Measurements from ENCODE around the gene NPHP4.
"Not testable (repeated sequence)": the region's sequence is repeated elsewhere in the genome, so short reads cannot be mapped to it uniquely, and the experiment has no call there.

Gene NPHP4

DNA sequence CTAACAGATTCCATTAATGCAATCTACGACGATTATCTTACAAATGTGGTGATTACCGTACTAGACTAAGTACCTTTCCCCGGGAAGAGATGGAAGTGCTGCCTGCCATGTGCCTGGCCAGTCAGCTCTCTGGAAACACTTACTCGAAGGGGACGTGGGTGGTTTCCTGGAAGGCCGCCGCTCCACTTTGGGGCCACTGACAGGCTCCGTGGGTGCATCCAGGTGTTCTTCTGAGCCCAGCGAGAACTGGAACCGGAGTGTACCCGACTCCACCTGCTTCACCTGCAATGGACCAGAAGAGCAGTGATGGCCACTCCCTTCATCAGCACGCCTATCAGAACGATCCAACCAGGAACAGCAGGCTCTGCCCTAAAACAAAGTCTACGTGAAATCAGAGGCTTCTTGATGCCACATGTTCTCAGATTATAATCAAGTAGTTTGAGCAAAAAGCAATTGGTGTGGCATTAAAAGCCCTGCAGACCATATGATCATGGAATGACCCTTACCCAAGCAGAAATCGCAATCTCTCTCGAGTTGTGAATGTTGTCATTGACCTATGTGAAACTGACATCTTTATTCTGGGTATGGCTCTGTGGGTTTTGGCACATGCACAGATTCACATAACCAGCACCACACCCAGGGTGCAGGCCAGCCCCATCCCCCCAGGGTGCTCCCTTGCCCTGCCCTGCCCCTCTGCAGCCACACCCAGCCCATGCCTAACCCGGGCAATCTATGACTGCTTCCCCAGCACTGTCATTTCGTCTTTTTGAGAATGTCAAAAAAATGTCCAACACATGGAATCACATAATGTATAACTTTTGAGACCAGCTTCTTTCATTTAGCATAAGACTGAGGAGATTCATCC is 64.5 kb downstream of the NPHP4 start:
- no peak for DNase-seq

DNA sequence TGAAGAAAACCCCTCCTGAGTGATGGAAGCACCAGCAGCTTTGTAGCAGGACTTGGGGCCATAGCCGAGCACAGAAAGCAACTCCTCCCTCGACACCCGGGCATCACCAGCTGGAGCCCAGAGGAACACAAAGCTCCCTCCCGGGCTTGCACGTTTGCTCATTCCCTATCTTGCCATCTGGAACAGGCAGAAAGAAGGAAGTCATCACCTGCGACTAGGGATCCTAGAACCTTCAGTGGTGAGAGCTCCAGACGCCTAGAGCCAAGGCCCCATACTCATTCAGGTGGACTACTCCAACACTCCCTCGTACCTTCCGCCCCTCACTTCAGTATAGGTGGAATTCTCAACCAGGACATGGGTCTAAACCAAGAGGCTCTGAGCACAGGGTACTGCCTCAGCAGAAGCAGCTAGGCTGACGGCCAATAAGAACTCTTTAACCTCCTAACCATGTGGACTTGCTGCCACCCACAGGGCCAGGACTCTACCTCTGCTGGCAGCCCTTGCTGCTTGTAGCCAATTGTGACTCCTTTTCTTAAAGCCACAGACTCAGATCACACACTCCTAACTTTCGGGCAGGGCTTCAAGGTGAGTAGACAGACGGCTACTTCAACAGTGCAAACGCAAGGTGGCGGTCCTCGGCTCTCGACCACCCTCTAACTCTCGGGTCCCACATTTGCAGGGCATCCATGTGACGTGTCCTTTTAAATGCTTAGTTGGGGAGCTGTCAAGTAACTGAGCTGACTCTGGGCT is 65.4 kb downstream of the NPHP4 start:
- no peak for DNase-seq

DNA sequence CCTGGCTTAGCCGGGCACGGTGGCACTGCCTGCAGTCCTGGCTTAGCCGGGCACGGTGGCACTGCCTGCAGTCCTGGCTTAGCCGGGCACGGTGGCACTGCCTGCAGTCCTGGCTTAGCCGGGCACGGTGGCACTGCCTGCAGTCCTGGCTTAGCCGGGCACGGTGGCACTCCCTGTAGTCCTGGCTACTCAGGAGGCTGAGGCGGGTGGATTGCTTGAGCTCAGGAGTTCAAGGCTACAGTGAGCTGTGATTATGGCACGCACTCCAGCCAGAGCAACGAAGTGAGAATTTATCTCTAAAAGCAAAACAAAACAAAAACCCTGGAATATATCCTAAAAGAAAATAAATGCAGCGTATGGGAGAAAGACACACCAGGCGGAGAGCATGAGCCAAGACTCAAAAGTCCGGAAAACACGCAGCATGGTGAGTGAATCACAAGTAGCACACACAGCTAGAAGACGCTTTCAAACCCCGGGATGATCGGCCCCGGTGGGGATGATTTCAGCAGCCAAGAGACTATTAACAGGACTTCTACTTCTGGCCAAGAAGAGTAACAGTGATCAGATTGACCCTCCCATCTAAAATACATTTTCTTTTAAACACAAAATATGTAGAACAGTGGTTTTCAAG is 69.4 kb downstream of the NPHP4 start:
- DNase-seq: not testable (repeated sequence)

DNA sequence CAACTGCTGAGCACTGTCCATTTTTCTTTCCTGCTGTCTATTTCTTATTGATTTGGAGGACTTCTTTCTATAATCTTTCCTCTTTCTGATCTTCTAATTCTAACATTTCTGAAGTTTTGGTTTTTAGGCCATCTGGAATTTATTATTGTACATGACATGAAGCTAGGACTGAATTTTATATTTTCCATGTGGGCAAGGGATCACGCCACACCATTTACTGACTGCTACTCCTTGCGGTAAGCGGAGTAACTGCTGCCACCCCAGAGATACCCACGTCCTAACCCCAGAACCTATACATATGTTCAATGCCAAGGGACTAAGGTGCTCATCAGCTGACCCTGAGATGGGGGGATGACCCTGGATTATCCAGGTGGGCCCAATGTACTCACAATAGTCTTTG is 70.6 kb downstream of the NPHP4 start:
- no peak for DNase-seq

DNA sequence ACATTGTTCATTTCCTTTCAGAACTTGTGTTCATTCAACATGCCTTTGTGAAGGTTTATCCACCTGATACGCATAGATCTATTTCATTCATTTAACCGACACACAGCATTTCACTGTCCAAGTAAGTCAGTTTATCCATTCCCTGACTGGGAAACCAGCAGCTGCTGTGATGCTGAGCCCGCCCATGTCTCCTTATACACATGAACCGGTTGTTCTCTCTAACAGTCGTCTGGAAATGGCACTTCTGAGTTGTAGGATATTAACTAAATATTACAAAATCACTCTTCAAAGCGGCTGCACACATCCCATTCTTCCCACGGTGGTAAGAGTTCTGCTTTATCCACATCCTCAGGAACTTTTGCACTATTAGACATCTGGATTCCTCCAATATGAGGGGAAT is 71.1 kb downstream of the NPHP4 start:
- DNase-seq: no peak

DNA sequence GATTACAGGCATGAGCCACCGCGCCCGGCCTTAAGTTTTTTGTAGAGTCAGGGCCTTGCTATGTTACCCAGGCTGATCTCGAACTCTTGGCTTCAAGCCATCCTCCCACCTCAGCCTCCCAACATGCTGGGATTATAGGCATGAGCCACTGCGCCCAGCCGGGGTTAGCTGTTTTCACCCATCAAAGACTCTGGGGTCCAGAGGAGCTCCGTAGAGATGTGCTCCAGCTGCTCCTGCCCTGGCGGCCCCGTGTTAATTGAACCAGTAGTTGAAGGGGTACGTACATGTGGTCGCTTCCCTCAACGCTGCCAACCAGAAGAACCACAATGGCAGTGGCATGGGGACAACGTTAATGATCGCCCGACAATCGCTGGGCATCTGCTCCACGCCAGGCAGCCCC is 72.0 kb downstream of the NPHP4 start:
- no peak for DNase-seq

DNA sequence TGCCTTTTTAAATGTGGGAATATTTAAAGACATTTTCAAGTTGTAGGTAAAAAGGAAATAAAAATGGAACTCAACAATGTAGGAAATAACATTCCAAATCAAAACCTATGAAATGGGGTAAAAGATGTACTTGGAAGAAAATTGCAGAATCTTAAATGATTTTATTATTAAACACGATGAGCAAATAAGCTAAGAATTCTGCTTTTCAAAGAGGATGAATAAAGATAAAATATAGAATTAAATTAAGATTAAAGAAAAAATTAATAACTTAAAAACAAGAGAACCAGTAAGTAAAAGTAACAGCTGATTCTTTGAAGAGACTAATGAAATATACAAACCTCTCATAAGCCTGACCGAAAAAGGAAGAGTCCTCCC is 74.0 kb downstream of the NPHP4 start:
- DNase-seq: no peak

DNA sequence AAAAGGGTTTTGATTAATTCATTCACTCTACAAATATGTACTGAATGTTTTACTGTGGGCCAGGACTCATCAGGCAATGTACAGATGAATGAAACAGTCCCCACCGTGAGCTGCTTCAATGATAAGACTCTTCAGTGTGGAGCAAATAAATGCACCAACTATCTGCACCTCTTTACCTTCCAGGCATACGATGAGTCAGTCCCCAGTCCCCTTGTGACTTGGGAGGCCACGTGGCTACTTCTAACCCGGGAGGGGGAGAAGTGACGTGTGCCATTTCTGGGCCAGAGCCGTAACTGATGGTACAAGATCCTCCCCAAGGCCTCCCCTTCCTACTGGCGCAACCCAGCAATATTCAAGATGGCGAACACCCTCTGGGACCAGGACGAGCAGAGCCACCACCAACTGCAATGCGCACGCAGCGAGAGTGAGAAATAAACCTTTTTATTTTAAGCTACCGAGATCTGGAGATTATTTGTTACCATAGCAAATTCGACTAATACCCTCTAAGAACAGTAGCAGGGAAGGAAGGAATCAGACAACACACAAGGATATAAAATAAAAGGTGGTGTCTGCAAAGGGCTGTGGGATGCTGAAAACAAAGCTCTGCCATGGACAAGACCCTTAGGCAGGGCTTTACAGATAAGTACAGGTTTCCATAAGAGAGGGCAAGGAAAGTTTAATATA is 74.5 kb downstream of the NPHP4 start:
- no peak for DNase-seq

DNA sequence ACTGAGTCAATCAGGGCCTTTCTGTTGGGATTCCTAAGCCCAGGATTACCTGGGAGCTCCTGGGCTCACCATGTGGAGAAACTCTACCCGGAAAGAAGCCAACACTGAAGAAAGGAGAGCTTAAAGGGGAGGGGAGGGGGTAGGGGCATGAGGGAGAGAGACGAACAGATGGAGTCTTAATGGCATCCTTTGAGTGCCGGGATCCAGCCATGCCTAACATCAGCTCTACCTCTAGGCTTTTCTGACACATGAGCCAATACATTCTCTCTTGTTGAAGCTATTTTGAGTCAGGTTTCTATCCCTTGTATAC is 75.0 kb downstream of the NPHP4 start:
- no peak for DNase-seq

DNA sequence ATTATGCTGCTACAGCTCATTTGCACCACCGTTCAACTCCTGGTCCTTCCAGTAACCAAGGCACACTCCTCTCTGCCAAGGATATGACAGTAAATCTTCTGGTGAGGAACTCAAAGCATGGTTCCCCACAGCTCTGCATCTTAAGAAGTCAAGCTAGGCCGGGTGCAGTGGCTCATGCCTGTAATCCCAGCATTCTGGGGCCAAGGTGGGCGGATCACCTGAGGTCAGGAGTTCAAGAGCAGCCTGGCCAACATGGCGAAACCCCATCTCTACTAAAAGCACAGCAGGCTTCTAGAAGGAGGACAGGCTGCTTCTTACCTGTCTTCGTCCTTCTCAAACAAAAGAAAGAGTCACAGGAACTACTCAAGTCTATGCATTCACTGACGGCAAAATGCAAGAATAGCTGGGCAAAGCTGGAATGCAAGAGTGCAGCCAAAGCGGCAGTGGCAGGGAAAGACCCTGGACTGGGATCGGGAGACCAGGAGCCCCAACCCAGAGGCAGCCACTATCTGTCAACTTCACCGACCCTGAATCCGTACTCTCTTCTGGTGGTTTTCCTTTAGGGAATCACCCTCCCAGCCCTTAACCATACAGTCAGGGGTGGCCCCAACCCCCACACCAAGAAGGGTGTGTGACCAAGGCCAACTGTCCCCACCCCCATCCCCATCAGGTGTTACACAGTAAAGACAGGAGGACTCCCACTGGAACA is 75.5 kb downstream of the NPHP4 start:
- no peak for DNase-seq

DNA sequence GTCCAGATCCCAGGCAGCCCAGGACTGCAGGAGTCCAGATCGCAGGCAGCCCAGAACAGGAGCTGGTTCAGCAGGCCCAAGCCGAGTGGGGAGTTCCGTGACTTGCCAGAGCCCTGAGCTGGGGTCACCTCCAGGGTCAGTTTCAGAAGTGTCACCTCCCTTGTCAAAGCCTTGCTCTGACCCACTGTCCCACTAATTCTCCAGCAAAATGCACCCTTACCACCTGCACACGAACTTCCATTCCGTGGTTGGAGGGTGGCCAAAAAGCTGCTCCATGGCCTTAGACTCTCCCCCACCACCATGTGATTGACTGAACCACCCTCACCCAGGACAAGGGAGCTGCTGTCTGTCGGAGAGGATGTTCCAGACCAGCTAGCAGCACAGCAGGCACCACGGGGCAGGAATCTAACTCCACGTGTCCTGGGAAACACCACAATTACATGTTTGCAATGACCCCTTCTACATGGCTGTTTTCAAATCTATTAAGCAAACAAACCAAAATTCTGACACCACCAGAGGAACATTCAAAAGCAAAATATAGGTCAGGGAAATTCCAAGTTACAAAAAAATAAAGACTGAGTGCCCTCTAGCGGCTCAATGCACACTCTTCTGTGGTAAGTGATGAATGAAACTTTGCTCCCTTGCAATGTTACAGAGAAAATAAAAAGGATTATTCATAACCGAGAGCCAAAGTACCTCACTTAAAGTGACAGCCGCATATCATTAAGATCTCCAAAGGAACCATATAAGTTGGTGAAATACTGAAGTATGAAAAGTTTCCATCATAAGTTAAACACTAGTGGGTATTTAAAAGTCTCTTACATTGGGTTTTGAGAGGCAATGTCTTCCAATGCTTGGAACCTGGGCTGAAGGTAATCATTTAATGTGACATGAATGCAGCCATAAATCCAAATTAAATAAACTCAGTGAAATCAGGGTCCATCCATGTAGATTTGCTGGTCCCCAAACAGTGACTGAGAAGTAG is 76.3 kb downstream of the NPHP4 start:
- no peak for DNase-seq

DNA sequence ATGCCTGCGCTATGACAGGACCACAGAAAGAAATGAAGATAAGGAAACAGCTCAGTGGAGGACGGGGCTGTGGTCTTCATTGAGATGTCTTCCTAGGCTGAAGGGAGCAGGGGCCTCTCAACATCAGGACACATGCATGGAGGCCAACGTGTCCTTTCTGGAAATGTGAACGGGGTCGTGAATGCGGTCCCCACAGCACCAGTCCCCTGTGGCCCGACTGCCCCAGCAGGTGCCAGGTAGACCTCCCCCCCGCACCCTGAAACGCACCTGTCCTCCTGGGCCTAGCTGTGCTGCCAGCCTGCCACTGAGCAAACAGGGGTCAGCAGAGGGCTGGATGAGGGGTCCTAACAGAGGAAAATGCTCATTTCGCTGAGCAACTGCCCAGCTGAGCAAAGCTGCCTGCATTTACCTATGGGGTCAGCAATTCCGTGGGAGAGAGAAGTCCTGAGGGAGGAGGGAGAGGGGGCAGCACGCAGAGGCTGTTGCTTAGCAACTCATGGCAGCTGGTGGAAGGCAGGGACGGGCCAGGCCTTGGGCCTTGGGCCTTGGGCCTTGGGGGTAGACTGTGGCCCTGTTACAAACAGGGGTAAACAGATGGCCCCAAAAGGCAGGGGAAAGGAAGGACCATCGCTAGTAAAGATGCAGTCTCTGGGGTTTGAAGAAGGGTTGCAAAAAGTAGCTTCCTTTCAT is 77.4 kb downstream of the NPHP4 start:
- no peak for DNase-seq

DNA sequence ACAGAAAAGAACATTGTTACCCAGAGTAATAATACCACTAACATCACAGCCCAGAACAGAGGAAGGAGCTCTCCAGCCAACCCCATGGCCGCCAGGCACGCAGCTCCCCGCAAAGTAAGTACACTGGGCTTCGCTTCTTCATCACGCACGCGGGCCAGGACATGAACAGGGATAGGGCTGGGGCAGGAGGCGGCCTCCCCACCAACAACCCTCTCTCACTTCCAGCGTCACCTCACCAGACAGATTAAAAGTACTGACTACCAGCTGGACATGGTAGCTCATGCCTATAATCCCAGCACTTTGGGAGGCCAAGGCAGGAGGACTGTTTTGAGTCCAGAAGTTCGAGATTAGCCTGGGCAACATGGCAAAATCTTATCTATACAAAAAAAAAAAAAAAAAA is 78.3 kb downstream of the NPHP4 start:
- DNase-seq: no peak

DNA sequence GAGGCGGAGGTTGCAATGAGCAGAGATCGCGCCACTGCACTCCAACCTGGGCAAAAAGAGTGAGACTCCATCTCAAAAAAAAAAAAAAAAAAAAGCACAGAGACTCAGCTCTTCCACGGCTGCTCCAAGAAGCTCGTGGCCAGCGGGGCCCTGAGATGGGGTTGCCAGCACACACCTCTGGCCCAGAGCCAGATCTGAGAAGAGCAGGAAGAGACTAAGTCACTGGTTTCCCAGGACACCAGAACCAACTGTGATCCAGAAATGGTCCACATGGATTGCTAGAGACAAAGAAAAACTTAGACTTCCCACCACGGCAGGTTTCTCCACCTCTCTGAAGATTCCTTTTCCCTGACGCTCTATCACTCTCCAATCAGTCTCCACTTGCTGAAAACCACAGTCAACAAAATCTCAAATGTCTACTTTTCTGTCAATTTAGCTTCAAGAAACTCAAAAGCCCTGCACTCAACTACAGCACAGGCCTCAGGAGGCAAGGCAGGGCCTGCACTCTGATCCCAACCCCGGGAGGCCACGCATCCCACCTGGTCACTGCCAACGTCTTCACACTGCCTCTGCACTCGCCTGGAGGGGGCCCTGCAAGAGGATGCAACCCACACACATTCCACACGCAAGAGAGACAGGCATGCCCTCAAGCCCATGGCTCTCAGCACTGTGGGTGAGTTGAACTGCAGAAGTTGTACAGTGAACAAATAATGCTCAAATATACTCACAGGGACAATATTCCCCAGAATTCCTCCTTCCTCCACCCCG is 79.0 kb downstream of the NPHP4 start:
- DNase-seq: no peak

DNA sequence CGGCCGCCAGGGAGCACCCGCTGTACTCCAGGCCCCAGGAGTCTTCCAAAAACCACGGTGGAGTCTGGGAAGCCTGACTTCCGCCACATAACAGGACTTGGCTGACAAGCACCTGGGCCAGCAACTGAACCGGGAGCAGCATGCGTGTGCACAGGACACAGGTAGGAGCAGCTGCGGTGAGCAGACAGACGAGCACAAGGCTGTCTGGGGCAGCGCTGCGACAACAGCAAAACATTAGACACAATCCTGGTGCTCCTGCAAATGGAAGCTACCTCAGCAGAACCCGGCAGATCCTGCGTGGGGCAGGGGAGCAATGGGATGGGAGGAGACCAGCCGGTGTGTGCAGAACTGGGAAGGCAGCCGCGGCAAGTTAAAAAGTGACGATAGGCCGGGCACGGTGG is 80.4 kb downstream of the NPHP4 start:
- no peak for DNase-seq

DNA sequence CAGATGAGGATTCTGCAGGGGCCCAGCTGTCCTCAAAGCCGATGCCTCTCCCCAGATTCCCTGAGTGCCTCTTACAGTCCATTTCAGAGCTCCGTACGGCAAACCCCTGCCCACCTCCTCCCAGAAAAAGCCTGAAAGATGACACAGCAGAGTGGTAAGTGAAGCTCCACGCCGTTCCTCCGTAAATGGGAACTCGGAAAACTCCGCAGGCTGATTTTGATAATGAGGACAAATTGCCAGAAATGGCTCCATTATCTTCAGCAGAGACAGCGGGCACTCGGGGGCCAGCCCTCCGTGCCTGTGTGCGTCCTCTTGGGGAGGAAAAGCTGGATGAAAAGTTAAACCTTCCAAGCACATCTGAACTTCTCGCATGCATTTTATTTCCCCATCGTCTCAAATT is 81.1 kb downstream of the NPHP4 start:
- no peak for DNase-seq

DNA sequence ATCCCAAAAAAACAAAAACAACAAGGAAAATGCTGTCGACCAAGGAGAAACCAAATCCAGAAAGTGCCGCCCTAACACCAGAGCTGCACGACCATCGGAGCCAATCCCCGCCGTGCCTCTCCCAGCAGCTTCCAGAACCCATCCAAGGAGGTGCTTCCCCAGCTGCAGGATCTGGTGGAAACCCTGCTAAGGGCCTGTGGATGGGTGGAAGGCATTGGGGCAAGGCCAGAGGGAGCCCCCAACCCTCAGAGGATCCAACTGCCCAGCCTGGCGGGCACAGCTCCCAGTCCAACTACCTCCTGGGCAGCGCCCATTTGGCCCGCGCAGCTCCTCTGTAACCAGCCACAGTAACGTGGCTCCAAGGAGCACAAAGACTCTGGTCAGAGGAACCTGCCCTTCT is 81.6 kb downstream of the NPHP4 start:
- DNase-seq: no peak

DNA sequence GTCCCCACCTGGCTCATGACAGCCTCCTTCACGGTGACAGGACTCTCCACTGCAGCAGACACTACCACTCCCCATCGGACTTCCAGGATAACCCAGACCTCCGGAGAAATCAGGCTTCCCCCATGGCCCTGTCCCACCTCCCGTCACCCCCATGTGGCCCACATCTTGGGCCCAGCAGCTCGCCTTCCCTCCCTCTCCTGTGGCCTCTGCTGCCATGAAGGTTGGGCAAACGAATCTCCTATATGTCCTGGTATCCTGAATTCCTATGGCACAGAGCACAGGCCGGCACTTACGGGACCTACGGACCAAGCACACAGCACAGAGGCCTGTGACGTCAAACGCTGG is 82.0 kb downstream of the NPHP4 start:
- DNase-seq: no peak

DNA sequence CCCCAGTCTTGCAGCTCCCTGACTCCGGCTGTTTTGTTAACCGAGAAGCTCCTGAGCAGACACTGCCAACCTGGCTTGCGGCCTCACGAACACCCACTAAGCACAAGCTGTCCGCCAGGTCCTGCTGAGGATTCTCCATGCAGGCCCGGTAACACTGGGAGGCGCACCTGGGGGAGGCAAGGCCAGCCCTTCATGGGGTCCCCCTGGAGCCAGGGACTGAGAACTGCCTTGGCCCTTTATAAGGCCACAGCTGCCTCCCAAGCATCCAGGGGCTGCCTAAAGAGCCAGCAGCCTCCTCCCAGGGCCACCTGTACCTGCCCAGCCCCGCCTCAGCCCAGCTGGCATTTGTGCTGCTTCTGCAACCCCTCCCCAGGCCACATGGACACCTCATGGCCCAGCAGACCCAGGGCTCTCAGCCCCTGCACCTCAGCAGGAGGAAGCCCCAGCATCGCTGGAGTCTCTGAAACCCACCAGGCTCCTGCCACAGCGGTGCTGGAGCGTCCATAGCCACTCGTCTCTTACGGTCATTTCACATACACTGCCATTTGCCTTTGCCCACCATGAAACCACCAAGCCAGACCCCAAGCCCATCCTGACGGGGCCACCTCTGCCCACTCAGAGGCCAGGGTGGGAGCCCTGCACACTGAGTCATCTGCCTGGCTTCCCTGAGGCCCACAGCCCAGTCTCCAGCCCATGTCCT is 82.5 kb downstream of the NPHP4 start:
- no peak for DNase-seq

Measured in activated CD4-positive, CD25-positive, alpha-beta regulatory T cell (primary cell).